Measurements from ENCODE around the gene HAGHL.
A peak's percentile ranks its signal among the peaks of the same experiment; 100 is the strongest.

Gene HAGHL

DNA sequence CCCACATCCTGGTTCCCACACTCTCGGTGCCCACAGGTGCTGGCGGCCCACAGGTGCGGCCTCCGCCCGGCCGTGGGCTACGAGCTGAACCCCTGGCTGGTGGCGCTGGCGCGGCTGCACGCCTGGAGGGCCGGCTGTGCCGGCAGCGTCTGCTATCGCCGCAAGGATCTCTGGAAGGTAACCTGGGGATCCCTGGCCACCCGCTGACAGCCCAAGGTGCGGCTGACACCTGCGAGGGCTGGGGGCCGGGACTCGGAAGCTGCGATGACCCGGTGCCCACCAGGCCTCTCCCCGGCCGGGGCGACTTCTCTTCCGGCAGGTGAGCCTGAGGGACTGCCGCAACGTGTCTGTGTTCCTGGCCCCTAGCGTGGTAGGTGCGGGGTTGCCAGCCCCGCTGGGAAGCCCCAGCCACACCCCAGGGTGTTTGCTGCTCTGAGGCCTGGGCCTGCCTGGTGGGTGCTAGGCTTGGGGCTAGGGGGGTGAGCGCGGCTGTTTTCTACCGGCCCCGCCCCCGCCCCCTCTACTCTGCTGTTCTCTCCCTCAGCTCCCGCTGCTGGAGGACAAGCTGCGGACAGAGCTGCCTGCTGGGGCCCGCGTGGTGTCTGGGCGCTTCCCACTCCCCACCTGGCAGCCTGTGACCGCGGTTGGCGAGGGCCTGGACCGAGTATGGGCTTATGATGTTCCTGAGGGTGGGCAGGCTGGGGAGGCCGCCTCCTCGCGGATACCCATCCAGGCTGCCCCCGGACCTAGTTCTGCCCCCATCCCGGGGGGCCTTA is 5.0 kb upstream of the HAGHL start:
- no peak for DNase-seq (ENCODE audit: low read depth)

DNA sequence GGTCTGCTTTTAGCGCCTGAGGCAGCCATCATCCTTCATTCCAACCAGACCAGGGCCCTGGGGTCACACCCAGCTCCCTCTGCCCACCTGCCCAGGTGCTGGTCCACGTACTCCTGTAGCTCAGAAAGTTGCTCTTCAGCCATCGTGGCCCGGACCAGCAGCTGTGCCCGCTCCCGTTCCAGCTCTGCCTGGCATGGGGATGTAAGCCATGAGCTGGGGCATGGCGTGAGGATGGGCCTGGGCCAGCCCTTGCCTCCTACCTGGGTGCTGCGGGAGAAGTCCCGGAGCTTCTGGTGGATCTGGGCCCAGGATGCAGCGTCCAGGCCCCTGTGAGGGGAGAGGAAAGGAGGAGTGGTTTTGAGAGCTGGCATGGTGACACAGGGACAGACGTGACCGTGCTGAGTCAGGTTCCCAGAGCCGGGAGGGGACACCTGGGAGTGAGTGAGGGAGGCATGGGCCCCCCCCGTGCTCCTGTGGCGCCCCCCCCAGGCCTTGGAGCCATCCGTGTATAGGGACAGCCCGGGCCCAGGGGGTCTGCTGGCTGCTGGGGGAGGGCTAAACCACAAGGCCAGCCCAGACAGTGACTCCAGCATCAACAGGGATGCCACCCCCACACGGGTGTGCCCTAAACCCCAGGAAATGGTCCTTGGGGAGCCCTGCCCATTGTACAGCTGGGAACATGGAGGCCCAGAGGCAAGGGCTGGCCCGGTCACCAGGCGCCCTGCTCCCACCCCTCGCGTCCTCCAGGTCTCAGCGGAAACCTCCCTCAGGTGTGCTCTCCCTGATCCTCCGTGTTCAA is 3.9 kb upstream of the HAGHL start:
- DNase-seq (ENCODE audit: low read depth): no peak

DNA sequence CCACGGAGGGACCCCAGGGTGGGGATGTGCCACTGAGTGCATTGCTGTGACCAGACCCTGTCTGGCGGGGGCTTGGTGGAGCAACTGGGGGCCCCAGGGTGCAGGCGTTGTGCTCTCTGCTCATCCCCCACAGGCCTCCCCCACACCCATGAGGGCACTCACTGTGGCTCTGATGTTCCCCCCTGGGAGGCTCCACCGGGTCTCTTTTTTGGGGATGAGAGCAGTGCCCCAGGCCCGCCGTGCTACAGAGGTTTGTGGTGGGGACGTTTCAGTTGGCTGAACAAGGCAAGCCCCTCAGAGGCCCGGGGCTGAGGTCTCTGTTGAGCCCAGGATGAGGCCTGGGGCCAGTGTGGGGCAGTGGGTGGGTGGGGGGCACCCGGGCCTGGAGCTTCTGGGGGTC is 3.2 kb upstream of the HAGHL start:
- no peak for DNase-seq (ENCODE audit: low read depth)

DNA sequence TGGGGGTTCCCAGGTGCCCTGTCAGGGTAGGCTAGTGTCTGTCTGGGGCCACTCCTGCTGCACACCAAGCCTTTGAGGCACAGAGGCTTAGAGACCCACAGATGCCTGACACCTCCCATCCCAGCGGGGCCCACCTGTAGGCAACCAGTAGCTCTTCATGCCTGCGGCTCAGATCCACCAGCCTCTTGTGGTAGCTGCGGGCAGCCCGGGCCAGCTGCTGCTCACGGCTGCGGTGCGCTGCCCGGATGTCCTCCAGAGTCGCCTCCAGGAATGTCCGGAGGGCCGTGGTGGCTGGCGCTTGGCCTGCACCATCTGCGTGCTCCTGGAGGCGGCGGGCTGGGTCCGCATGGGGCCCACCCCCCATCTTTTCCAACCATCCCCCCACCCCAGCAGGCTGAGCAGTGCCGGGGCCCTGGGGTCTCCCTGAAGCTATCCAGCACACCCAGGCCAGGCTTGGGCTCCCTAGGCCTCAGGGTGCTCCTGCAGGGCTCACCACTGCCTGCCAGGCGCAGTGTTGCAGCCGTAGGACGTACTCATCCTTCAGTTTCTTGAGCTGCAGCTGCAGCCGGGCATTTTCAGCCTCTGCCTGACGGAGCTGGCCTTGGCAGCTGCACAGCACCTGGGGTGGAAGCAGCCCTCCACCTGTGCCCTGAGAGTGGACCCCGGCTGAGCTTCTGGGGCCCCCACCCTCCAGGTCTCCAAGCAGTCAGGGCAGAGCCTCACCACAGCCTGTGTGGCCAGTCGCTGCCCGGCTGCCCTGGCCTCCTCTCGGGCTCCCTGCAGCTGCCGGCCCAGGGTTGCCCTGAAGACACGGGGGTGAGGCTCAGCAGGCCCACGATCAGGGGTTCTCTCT is 2.5 kb upstream of the HAGHL start:
- no peak for DNase-seq (ENCODE audit: low read depth)

DNA sequence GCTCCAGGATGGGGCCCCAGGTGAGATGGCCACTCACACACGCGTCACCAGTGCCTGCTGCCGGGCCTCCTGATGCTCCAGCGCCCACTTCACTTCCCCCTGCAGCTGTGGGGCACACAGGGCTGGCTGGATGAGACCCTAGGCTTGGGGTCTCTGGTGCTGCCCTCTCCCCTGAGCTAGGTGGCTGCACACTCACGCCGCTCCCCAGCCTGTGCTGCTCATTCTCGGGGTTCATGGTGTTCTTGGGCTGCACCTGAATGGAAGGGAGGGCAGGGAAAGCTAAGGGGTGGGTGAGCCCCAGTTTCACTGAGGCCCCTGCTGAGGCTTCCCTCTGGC is 1.9 kb upstream of the HAGHL start:
- DNase-seq (ENCODE audit: low read depth): no peak

DNA sequence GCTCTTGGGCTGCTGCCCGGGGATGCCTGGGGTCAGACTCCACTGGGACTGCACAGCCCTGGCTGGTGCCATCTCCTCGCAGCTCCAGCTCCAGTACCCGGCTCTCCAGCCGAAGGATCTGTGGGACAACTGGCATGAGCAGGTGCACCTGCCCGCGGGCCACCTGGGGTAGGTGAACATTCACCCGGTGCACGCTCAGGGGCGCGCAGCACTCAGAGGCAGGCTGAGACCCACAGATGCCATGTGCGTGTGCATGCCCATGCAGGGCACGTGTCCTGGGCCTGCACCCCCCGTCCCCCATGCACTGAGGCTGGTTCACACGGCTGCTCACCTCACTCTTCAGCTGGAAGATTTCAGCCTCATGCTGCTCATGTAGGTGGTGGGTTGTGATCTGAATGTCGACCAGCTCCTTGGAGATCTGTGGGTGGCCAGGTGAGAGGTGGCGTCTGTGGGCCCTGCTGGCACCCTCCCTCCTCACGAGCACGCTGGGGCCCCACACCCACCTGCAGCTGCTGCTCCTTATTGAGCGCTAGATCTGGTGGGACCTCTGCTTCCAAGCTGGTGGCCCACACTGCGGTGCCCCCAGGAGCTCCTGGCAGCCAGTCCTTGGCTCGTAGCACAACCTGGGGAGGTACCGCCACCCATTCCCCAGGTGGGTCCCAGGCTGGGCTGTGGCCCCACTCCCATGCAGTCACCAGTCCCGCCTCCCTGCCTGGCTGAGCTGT is 1.3 kb upstream of the HAGHL start:
- no peak for DNase-seq (ENCODE audit: low read depth)

DNA sequence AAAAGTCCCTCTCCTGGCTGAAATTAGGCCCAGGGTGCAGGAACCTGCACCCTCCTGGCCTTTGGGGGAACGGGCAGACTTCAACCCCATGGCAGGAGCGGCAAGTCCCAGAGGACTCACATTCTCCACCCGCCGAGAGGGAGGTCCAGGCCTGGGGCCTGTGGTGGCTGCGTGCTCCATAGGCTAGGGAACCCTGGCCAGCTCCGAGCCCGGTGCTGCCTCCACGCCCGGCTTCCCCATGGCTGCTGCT is 793 bp upstream of the HAGHL start:
- no peak for DNase-seq (ENCODE audit: low read depth)

DNA sequence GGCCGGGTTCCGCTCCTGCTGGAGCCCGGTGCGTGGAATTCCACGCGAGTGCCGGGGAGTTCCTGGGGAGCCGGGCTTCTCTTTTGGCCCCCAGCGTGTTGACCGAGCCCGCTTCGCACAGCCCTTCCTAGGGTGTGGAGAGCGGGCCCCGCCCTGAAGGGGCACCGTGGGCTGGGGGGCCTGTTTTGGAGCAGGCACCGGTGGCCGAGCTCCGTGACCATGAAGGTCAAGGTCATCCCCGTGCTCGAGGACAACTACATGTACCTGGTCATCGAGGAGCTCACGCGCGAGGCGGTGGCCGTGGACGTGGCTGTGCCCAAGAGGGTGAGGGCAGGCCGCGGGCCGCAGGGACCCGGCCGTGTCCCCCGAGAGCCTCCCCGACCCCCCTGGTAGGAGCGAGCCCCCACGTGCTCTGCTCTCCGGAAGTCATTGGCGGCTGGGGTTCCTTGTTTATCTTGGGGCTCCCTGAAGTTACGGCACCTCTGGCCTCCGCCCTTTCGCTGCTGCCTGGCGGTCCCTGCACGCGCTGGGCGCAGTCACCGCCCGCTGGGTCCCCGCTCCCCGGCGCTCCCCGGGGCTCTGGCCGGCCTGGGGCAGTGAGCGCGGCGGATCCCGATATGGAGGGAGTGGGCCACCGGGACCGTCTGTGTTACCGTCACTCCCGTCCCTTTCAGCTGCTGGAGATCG is 528 bp downstream of the HAGHL start:
- DNase-seq (ENCODE audit: low read depth): no peak

DNA sequence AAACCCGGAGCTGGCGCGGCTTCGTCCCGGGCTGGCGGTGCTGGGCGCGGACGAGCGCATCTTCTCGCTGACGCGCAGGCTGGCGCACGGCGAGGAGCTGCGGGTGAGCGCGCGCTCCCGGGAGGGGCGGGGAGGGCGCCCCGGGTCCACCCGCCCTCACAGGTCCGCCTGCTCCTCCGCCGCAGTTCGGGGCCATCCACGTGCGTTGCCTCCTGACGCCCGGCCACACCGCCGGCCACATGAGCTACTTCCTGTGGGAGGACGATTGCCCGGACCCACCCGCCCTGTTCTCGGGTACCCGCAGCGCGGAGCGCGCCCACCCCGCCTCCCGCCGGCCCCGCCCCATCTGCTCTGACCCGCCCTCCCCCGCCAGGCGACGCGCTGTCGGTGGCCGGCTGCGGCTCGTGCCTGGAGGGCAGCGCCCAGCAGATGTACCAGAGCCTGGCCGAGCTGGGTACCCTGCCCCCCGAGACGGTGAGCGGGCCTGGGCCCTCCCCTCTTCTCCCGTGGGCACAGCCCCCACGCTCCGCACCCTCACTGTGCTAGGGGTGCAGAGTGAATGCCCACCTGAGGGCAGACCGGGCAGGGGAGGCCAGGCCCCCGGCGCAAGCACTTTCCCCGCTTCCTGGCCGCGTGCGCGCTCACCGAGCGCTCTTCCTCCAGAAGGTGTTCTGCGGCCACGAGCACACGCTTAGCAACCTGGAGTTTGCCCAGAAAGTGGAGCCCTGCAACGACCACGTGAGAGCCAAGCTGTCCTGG is 1.4 kb downstream of the HAGHL start:
- DNase-seq (ENCODE audit: low read depth): peak; percentile 31

DNA sequence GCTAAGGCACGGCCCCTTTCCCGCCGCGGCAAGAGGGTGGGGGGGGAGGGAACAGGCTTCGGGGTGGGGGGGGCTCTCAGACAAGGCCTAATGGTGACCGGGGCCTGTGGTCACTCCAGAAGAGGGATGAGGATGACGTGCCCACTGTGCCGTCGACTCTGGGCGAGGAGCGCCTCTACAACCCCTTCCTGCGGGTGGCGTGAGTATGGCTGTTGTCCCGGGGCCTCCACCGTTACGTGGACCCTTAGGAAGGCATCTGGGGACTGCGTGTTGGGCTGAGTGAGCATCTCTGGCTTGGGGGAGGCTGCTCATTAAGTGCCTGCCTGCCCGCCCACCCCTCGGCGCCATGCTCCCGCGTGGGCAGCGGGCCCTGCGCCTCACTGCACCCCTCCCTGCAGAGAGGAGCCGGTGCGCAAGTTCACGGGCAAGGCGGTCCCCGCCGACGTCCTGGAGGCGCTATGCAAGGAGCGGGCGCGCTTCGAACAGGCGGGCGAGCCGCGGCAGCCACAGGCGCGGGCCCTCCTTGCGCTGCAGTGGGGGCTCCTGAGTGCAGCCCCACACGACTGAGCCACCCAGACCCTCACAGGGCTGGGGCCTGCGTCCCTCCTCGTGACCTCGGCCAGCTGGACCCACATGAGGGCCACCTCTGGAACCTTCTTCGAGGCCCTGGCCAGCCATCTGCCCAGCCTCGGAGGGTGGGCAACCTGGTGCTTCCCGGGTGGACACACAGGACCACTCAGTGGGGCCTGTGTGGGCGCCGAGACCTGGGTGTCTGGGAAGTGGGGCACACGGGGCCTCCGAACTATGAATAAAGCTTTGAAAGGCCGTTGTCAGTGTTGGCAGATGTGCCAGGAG is 2.2 kb downstream of the HAGHL start:
- DNase-seq (ENCODE audit: low read depth): no peak

DNA sequence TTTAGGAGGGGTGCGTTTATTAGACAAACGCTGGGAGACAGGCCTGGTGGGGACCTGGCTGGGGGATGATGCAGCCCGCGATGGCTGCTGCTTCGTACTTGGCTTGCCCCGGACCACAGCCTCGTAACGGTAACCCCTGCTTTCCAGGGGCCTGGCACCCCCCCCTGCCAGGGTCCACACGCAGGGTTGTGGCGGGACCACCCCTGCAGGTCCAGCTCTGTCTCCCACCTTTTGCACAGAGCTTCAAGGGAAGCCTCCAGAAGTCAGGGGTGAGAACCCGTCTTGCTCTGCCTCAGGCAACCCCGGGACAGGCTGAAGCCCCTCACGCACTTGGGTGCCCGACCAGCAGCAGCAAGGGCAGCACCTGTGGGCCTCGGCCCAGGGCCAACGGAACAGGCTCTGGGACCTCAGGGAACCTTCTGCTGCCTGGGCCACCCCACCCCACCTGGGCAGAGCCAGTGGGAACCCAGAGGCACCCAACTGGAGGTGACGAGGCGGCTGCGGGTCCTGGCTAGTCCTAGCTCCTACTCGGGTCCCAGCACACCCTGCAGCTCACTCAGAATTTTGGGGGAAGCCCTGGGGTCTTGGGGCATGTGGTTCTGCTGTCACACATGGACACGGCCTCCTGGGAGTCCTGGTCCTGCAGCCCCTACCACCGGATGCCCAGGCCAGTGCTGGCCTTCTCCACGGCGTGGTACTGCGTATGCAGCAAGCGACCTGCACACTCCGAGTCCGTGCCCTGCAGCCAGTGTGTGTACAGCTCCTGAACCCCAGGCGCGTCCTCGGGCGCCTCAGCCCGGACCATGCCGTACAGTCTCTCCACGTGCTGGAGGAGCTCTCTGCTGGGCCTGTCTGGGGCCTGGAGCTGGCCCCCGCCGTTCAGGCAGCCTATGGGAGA is 3.1 kb downstream of the HAGHL start:
- no peak for DNase-seq (ENCODE audit: low read depth)

DNA sequence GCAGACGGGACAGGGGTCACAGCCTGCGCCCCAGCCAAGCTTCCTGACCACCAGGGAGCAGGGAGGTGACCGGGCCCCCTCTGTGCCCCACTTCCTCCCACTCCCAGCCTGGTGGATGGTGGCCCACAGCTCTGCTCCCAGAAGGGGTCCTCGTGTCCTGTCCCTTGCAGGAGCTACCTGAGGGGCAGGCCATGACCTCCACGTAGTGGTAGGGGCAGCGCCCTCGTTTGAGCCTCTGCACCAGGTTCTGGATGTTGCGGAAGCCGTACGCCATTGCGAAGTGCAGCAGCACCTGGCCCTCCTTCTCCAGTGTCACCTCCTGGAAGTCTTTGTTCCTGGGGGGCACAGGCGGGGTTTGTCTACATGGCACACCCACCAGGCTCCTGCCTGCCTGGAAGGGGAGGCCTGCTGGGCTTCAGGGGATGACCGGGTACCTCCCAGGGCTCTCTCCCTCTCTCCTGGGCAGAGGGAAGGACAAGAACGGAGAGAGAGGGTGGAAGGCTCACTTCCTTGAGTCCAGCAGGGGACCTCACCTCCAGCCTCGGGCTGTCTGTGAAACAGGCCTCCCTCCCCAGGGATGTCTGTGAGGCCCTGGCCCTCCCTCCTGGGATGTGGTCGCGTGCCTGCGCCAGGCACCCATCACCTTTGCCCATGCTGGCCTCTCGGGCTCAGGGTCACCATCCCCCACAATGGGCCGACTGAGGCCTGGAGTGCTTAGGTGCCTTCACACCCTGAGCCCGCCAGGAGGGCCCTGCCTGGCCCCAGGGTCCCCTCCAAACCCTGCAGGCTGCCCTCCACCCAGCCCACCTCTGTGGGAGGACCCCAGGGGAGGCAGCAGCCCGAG is 4.0 kb downstream of the HAGHL start:
- DNase-seq (ENCODE audit: low read depth): no peak

DNA sequence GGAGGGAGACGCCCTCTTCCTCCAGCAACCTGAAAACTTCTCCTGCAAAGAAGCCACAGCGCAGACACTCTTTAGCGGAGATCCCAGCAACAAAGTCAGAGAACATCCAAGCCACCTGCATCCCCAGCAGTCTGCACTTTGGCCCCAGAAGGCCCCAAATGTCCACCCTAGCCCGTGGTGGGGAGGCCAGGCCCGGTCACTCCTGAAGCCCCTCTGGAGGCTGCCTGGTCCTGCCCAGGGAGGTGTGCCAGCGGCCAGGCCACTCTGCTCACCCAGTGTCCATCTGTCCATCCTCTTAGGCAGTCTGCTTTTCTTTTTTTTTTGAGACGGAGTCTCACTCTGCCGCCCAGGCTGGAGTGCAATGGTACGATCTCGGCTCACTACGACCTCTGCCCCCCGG is 5.4 kb downstream of the HAGHL start:
- DNase-seq (ENCODE audit: low read depth): no peak

DNA sequence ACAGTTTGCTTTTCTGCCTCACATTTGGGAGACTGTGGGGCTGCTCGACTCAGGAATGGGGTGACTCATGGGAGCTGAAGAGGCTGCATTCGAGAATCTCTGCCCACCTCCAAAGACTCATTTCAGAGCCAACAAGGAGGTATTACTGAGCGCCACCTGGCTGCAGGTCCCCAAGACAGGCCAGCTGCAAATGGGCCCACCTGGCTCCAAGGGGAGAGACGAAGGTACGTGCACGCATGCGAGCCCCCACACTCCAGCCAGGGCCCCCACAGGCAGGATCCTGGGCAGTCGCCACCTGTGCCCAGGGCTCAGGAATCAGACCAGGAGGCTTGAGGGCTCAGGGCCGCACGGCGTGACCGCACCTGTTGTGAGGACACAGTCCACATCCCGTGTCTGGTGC is 6.0 kb downstream of the HAGHL start:
- no peak for DNase-seq (ENCODE audit: low read depth)

DNA sequence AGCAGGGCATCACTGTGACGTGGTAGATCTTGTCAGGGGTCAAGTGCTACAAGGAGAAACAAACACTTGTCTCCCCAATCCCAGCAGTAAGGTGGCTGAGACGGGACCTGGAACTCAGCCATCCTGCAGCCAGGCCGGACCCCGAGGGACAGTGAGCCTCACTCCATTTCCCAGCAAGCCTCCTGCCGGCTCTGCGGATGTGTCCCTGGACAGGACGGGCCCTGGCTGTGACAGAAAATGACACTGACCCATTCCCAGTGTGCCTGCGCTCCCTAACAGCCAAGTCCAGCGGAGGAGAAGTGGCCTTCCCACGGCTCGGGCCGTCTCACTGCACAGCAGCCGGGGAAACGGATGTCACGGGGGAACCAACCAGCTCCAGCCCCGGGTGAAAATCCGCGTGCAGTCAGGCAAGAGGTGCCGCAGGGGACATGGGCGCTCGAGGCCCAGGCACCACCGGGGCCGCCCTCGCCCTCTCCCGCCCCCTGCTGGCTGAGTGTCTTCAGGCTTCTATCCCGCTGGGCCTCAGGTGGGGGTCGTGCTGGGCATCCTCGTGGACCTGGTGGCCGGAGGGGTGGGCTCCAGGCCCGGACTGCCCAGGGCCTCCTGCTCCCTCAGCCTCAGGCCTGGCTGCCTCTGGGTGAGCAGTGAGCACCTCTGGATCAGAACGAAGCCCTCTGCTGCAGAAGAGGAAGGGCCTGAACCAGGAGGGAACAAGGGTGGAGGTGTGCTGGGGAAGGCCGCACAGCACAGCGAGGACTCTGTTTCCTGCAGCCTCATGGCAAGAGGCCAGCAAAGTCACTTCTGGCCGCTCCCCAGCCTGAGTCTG is 6.7 kb downstream of the HAGHL start:
- DNase-seq (ENCODE audit: low read depth): no peak

DNA sequence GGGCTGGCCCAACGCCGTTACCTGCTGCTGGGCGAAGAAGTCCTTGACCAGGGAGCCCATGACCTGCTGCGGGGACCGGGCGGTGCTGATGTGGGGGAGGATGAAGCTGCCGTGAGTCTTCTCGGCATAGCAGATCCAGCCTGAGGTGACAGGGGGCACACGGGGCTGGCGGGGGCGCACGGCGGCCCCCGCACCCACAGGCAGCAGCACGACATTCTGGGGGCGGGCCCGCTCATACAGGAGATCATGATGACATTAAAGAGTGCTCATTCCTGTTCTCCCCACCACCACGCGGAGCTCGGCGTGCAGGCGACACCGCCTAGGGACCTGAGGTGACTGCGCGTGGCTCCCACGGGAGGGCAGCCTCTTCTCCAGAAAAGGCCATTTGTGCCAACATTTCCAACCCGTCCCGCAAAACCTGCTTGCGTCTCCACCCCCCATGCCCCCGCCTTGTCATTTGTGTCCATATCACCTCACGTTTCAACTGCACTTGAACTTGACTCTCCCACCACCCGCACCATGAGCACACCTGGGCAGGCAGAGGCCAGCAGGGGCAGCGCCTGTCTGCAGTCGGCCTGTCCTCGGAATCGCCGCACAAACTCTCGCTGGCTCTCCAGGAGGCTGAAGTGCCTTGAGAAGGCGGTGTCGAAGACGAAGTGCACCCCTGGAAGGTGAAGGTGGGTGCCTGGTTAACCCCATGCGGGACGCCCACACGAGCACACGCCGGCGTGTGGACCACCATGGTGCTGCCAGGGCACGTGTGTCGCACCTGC is 7.5 kb downstream of the HAGHL start:
- DNase-seq (ENCODE audit: low read depth): no peak
